Skeletal muscle satellite cell (primary cell): ENCODE measurements around the gene TRIM67.

Experiments used
- H3K27me3 ChIP-seq: 2 replicates; pipeline ENCODE4 v1.7.0; 2013; ENCODE audit warnings: low read length; ENCODE audit not compliant: control insufficient read depth, insufficient read depth
- H3K36me3 ChIP-seq: 2 replicates; pipeline ENCODE4 v1.7.0; 2013; ENCODE audit warnings: mild to moderate bottlenecking, control low read depth, low read length; ENCODE audit not compliant: insufficient read depth
- H3K4me1 ChIP-seq: 2 replicates; pipeline ENCODE4 v1.7.0; 2013; ENCODE audit warnings: low read length; ENCODE audit not compliant: control insufficient read depth, insufficient read depth
- H3K4me2 ChIP-seq: 2 replicates; pipeline ENCODE4 v1.7.0; 2013; ENCODE audit warnings: mild to moderate bottlenecking, low read length
- H3K4me3 ChIP-seq: 2 replicates; pipeline ENCODE4 v1.7.0; 2013; ENCODE audit warnings: low read length
- H3K9ac ChIP-seq: 2 replicates; pipeline ENCODE4 v1.7.0; 2013; ENCODE audit warnings: mild to moderate bottlenecking, low read depth, low read length, moderate library complexity
- H3K9me3 ChIP-seq: replicated peaks from 2 replicates; pipeline ENCODE4 v1.7.0; 2013; ENCODE audit warnings: mild to moderate bottlenecking, control low read depth, low read length

Gene TRIM67

GRCh38 chr1:231187571-231187970 is 25.7 kb downstream of the TRIM67 start:
- H3K27me3 ChIP-seq, result peaks cover 70% of the 10 kb centered on the region

GRCh38 chr1:231188072-231188471 is 26.2 kb downstream of the TRIM67 start:
- Histone ChIP-seq H3K36me3 (no peaks in the 10 kb centered on the region), H3K4me1 (no peaks in the 10 kb centered on the region), H3K27me3 (peaks cover 71% of the 10 kb centered on the region), H3K9ac (no peak overlapping the region), H3K9me3 (no peaks in the 10 kb centered on the region), H3K4me2 (no peak overlapping the region), H3K4me3 (no peak overlapping the region)

More at GRCh38 chr1:231187571-231187970, 25.7 kb downstream of the TRIM67 start:
- H3K9me3 ChIP-seq, result no peaks in the 10 kb centered on the region
- H3K36me3 ChIP-seq, result no peaks in the 10 kb centered on the region
- no peak overlapping the region for H3K9ac ChIP-seq
- no peak overlapping the region for H3K4me2 ChIP-seq
- H3K4me1 ChIP-seq, result no peaks in the 10 kb centered on the region
- no peak overlapping the region for H3K4me3 ChIP-seq

- no peak overlapping the region for H3K9ac ChIP-seq
- H3K27me3 ChIP-seq, result peaks cover 70% of the 10 kb centered on the region
- no peak overlapping the region for H3K4me3 ChIP-seq
- H3K36me3 ChIP-seq, result no peaks in the 10 kb centered on the region
- no peaks in the 10 kb centered on the region for H3K9me3 ChIP-seq
- H3K4me2 ChIP-seq, result no peak overlapping the region
- no peaks in the 10 kb centered on the region for H3K4me1 ChIP-seq
Observed at GRCh38 chr1:231188768-231189167, 26.9 kb downstream of the TRIM67 start.

- Histone ChIP-seq H3K4me3 (no peak overlapping the region), H3K9ac (no peak overlapping the region), H3K36me3 (no peaks in the 10 kb centered on the region), H3K9me3 (no peaks in the 10 kb centered on the region), H3K27me3 (peaks cover 61% of the 10 kb centered on the region), H3K4me1 (no peaks in the 10 kb centered on the region), H3K4me2 (no peak overlapping the region)
Observed at GRCh38 chr1:231189683-231190270, 27.9 kb downstream of the TRIM67 start.

GRCh38 chr1:231190456-231190855 is 28.6 kb downstream of the TRIM67 start:
- no peak overlapping the region for H3K4me3 ChIP-seq
- no peaks in the 10 kb centered on the region for H3K4me1 ChIP-seq
- peaks cover 56% of the 10 kb centered on the region for H3K27me3 ChIP-seq
- H3K4me2 ChIP-seq, result no peak overlapping the region
- no peaks in the 10 kb centered on the region for H3K9me3 ChIP-seq
- no peak overlapping the region for H3K9ac ChIP-seq
- no peaks in the 10 kb centered on the region for H3K36me3 ChIP-seq

GRCh38 chr1:231192620-231193163 is 30.8 kb downstream of the TRIM67 start:
- no peaks in the 10 kb centered on the region for H3K4me1 ChIP-seq

GRCh38 chr1:231193710-231194340 is 32.0 kb downstream of the TRIM67 start:
- no peaks in the 10 kb centered on the region for H3K4me1 ChIP-seq
- no peaks in the 10 kb centered on the region for H3K36me3 ChIP-seq
- no peak overlapping the region for H3K4me2 ChIP-seq
- H3K9ac ChIP-seq, result no peak overlapping the region
- no peaks in the 10 kb centered on the region for H3K9me3 ChIP-seq
- peaks cover 23% of the 10 kb centered on the region for H3K27me3 ChIP-seq
- no peak overlapping the region for H3K4me3 ChIP-seq

More at GRCh38 chr1:231192620-231193163, 30.8 kb downstream of the TRIM67 start:
- H3K4me3 ChIP-seq, result no peak overlapping the region
- no peaks in the 10 kb centered on the region for H3K9me3 ChIP-seq
- peaks cover 34% of the 10 kb centered on the region for H3K27me3 ChIP-seq
- H3K9ac ChIP-seq, result no peak overlapping the region
- no peaks in the 10 kb centered on the region for H3K36me3 ChIP-seq
- no peak overlapping the region for H3K4me2 ChIP-seq

GRCh38 chr1:231194476-231194842 is 32.6 kb downstream of the TRIM67 start:
- Histone ChIP-seq H3K9me3 (no peaks in the 10 kb centered on the region), H3K36me3 (no peaks in the 10 kb centered on the region), H3K4me3 (no peak overlapping the region), H3K9ac (no peak overlapping the region), H3K4me1 (no peaks in the 10 kb centered on the region), H3K27me3 (peaks cover 21% of the 10 kb centered on the region), H3K4me2 (no peak overlapping the region)

- Histone ChIP-seq H3K27me3 (peaks cover 26% of the 10 kb centered on the region), H3K9me3 (no peaks in the 10 kb centered on the region), H3K36me3 (no peaks in the 10 kb centered on the region), H3K4me1 (no peaks in the 10 kb centered on the region), H3K9ac (no peak overlapping the region), H3K4me3 (no peak overlapping the region), H3K4me2 (no peak overlapping the region)
Observed at GRCh38 chr1:231194843-231195516, 33.1 kb downstream of the TRIM67 start.

- no peak overlapping the region for H3K9ac ChIP-seq
- H3K27me3 ChIP-seq, result peaks cover 32% of the 10 kb centered on the region
- no peaks in the 10 kb centered on the region for H3K9me3 ChIP-seq
- no peaks in the 10 kb centered on the region for H3K36me3 ChIP-seq
- no peaks in the 10 kb centered on the region for H3K4me1 ChIP-seq
- no peak overlapping the region for H3K4me3 ChIP-seq
- H3K4me2 ChIP-seq, result no peak overlapping the region
Observed at GRCh38 chr1:231196307-231196706, 34.4 kb downstream of the TRIM67 start.

- Histone ChIP-seq H3K4me3 (no peak overlapping the region), H3K4me2 (no peak overlapping the region), H3K27me3 (peaks cover 36% of the 10 kb centered on the region), H3K9me3 (no peaks in the 10 kb centered on the region), H3K4me1 (no peaks in the 10 kb centered on the region), H3K36me3 (no peaks in the 10 kb centered on the region), H3K9ac (no peak overlapping the region)
Observed at GRCh38 chr1:231196728-231197127, 34.9 kb downstream of the TRIM67 start.
